Prostate gland (tissue), 2 donors: ENCODE data around the gene TXNL4A. TPM values are rescaled to one million over a fixed set of nuclear protein-coding genes. Genes with fewer than 3 reads are reported as not detected.

Source experiments
- DNase-seq: peaks from one replicate; pipeline ENCODE4 v3.0.0-alpha.2; 2019; ENCODE audit warnings: low spot score
- H3K27ac ChIP-seq, 2 donors: fragments of 200-600 bp; sonication (generic); 2 replicates each; pipeline ENCODE4 v1.5.1; 2017 to 2019
- H3K27me3 ChIP-seq: fragments of 200-600 bp; sonication (generic); replicated peaks from 2 replicates; pipeline ENCODE4 v1.5.1; 2019; ENCODE audit not compliant: insufficient read depth
- H3K36me3 ChIP-seq, 2 donors: fragments of 200-600 bp; sonication (generic); 1 replicate in 1 of 2; 2 replicates in 1 of 2; pipeline versions ENCODE4 v1.5.1 to v1.8.1; 2017 to 2019
- H3K4me1 ChIP-seq: fragments of 200-600 bp; sonication (generic); replicated peaks from 2 replicates; pipeline ENCODE4 v1.5.1; 2019
- H3K4me3 ChIP-seq, 2 donors: fragments of 200-600 bp; sonication (generic); 2 replicates each; pipeline ENCODE4 v1.5.1; 2017 to 2019
- H3K9me3 ChIP-seq: fragments of 200-600 bp; sonication (generic); 2 replicates; pipeline ENCODE4 v1.5.1; 2017
- POLR2A ChIP-seq: fragments of 450-650 bp; IDR thresholded peaks from one replicate; pipeline ENCODE4 v1.6.1; 2016; ENCODE audit warnings: antibody characterized with exemption, mild to moderate bottlenecking
- POLR2AphosphoS5 ChIP-seq: sonication (generic); formaldehyde crosslinking; IDR thresholded peaks from one replicate; pipeline ENCODE4 v1.6.1; 2017; ENCODE audit warnings: antibody characterized with exemption
- WGBS: methylation state at CpG from one replicate; pipeline ENCODE4 v1.1.5; 2018; 5-methylcytosine and 5-hydroxymethylcytosine counted together
- intact Hi-C: fragments of 100-400 bp; cut with DNase I; formaldehyde crosslinking; loops from one replicate; pipeline ENCODE4 v1.14.2; 2022
- total RNA-seq, 2 donors: library from RNA; depleted of rRNA; stranded (reverse); fragments of >200 nt; gene quantifications; one replicate each; pipeline ENCODE4 v1.1.0, GENCODE V29; 2016
- TF ChIP-seq, protein P1 (sequence below), 4 experiments: fragments of 200-600 bp in 2 of 4; fragments of 450-650 bp in 2 of 4; sonication (generic) in 2 of 4; IDR thresholded peaks; 1 replicate in 3 of 4; 2 replicates in 1 of 4; pipeline ENCODE4 v1.5.1; 2016 to 2019; ENCODE audit warnings: antibody characterized with exemption in 4 of 4, mild to moderate bottlenecking in 2 of 4, moderate library complexity in 2 of 4

TXNL4A gene
- total RNA-seq, 2 donors from 2014 or later, result 25.4 to 35.2 TPM

DNA sequence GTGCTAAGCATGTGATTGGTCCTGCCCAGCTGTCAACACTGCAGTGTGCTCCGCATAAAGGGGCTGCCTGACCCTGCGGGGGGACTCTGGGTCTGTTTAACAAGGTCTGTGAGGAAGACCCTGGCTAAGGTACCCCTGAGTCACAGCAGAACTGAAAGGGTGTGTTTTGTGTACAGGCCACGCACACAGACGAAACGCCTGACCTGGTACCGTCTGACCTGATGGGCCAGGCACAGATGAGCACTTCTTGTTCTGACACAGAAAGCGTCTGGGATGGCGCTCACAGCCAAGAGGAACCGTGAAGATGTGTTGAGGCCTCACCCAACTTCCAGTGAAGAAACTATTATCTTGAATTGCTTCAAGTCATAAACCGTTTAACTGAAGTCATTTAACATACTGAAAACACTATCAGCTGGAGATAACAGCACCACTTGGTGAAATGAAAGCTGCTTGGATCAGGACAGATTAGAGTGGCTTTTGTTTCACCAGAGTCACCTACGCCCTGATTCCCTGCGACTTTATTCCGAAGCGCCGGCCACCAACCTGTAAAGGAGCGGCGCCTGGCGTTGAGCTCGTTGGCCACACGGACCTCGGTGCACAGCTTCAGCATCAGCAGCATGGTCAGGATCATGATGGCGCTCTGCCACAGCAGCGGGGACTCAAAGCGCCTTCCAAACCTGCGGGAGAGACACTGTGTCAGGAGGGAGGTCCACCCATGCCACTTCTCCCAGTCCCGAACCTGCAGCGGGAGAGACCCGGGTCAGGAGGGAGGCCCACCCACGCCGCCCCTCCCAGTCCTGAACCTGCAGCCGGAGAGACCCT, 45.4 kb downstream of the TXNL4A start:
- TF ChIP-seq POLR2AphosphoS5, result no peak
- TF ChIP-seq POLR2A, result no peak
- TF ChIP-seq, protein P1, sequence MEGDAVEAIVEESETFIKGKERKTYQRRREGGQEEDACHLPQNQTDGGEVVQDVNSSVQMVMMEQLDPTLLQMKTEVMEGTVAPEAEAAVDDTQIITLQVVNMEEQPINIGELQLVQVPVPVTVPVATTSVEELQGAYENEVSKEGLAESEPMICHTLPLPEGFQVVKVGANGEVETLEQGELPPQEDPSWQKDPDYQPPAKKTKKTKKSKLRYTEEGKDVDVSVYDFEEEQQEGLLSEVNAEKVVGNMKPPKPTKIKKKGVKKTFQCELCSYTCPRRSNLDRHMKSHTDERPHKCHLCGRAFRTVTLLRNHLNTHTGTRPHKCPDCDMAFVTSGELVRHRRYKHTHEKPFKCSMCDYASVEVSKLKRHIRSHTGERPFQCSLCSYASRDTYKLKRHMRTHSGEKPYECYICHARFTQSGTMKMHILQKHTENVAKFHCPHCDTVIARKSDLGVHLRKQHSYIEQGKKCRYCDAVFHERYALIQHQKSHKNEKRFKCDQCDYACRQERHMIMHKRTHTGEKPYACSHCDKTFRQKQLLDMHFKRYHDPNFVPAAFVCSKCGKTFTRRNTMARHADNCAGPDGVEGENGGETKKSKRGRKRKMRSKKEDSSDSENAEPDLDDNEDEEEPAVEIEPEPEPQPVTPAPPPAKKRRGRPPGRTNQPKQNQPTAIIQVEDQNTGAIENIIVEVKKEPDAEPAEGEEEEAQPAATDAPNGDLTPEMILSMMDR (IDR thresholded peaks at IDR 0.05), result no peak
- H3K36me3 ChIP-seq, result no peaks in the 10 kb centered on the region
- intact Hi-C loops, result loop anchor here (10.0 kb wide), 1 partner anchor 258 kb away; no protein-coding TSS in a partner anchor
- DNase-seq, result no peak
- H3K4me3 ChIP-seq, result no peak overlapping the region
- 80% methylated on average over 31 of the region's 31 CpGs for WGBS
- H3K9me3 ChIP-seq, result no peaks in the 10 kb centered on the region
- H3K27ac ChIP-seq, result peak overlapping the region in 1 of 2 donors; percentile 31
- peaks cover 8% of the 10 kb centered on the region for H3K4me1 ChIP-seq
- H3K27me3 ChIP-seq, result no peaks in the 10 kb centered on the region

DNA sequence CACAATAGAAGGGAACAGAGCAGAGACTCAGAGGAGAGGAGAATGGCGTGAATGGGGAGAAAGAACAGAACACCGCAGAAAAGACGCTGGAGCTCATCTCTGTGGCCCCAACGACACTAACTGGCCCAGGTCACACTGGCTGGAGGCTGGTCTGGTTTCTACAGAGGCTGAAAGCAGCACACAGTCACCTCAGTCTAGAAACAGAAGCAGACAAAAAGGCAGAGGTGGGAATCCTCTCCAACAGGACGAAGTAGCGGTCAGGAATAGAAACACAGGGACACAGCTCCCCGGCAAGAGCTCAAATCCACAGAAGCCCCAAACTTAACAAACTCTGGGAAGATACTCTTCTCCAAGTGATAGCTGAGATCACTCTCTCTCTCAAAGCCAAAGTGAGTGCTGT, 46.2 kb downstream of the TXNL4A start:
- no peak for DNase-seq
- H3K27ac ChIP-seq, result peak overlapping the region in 1 of 2 donors; percentile 31

DNA sequence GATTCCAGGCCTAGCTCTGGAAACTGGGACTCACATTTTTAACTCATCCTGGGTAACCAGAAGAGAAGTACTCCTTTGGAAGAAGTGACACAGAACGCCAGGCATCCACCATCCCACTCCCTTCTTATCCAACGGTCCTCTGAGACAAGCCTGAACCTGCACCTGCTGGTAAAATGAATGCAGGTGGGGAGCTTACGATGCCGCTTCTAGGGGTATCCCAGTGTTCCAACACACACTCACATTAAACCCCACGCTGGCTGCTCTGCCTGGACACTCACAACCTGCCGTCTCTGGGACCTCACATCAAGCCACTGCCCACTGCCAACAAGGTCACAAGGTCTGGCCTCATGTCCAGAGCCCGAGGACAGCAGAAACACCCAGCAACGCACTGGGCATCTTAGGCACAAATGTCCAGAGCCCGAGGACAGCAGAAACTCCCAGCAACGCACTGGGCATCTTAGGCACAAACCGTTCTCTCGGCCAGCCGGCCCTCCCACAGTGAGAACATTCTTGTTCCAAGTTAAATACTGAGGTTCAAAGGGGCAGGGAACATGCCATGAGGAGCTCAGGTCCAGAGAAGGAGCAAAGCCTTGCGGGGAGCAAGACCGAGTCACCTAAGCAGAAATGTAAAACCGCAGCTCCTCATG, 46.8 kb downstream of the TXNL4A start:
- WGBS, result 49% methylated on average over 16 of the region's 16 CpGs
- no peak for TF ChIP-seq POLR2A
- peak; percentile 36 for TF ChIP-seq POLR2AphosphoS5
- Histone ChIP-seq H3K36me3 (no peaks in the 10 kb centered on the region), H3K4me3 (no peak overlapping the region), H3K4me1 (peaks cover 3% of the 10 kb centered on the region), H3K27me3 (no peaks in the 10 kb centered on the region), H3K27ac (no peak overlapping the region), H3K9me3 (no peaks in the 10 kb centered on the region)
- no peak for DNase-seq
- intact Hi-C loops, result loop anchor here (10.0 kb wide), 1 partner anchor 257 kb away; no protein-coding TSS in a partner anchor

More for the DNA sequence above, 46.2 kb downstream of the TXNL4A start:
- TF ChIP-seq, protein P1 (IDR thresholded peaks at IDR 0.05), result no peak
- TF ChIP-seq POLR2AphosphoS5, result no peak
- H3K36me3 ChIP-seq, result no peaks in the 10 kb centered on the region
- no peaks in the 10 kb centered on the region for H3K27me3 ChIP-seq
- WGBS, result 71% methylated on average over 7 of the region's 7 CpGs
- H3K4me1 ChIP-seq, result peaks cover 3% of the 10 kb centered on the region
- no peak overlapping the region for H3K4me3 ChIP-seq
- intact Hi-C loops, result loop anchor here (10.0 kb wide), 1 partner anchor 257 kb away; no protein-coding TSS in a partner anchor
- H3K9me3 ChIP-seq, result no peaks in the 10 kb centered on the region

DNA sequence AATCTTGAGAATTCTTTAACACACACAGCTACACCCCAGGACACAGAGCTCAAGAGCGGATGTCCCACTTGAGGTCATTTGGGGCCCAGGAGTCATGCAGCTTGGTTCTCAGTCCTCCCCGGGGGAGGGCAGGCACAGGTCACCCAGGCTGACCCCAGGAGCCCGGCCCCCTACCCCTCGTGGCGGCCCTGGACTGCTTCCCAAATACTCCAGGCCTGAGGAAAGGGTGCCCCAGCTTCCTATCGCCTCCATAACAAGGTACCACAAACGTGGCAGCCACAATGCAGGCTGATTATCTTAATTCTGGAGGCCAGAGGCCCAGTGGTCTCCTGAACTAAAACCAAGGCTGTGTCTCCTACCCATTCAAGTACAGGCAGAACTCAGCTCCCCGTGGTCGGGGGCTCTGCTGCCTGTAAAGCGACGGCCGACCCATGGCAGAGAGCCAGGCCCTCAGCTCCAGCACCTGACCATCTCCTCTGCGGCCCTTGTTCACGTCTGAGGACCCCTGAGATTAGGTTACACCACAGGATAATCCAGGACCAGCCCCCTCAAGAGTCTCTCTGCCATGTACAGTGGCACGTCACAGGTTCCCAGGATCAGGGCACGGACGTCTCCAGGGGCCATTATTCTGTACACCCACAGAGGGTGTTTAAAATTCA, 47.4 kb downstream of the TXNL4A start:
- no peak for DNase-seq
- H3K36me3 ChIP-seq, result no peaks in the 10 kb centered on the region
- H3K27ac ChIP-seq, result no peak overlapping the region
- no peak overlapping the region for H3K4me3 ChIP-seq
- TF ChIP-seq POLR2AphosphoS5 (no peak), POLR2A (no peak)
- TF ChIP-seq, protein P1 (IDR thresholded peaks at IDR 0.05), result no peak
- 66% methylated on average over 17 of the region's 17 CpGs for WGBS
- no peaks in the 10 kb centered on the region for H3K27me3 ChIP-seq
- peaks cover 3% of the 10 kb centered on the region for H3K4me1 ChIP-seq
- H3K9me3 ChIP-seq, result no peaks in the 10 kb centered on the region
- intact Hi-C loops, result loop anchor here (10.0 kb wide), 1 partner anchor 256 kb away; no protein-coding TSS in a partner anchor
